ENCODE data around the gene HMGA1. TPM values are rescaled to one million over a fixed set of nuclear protein-coding genes. Genes with fewer than 3 reads are reported as not detected.

Gene HMGA1
- total RNA-seq, 6 donors from 2014 or later = 19.9 to 91.5 (median 58.9) TPM

DNA sequence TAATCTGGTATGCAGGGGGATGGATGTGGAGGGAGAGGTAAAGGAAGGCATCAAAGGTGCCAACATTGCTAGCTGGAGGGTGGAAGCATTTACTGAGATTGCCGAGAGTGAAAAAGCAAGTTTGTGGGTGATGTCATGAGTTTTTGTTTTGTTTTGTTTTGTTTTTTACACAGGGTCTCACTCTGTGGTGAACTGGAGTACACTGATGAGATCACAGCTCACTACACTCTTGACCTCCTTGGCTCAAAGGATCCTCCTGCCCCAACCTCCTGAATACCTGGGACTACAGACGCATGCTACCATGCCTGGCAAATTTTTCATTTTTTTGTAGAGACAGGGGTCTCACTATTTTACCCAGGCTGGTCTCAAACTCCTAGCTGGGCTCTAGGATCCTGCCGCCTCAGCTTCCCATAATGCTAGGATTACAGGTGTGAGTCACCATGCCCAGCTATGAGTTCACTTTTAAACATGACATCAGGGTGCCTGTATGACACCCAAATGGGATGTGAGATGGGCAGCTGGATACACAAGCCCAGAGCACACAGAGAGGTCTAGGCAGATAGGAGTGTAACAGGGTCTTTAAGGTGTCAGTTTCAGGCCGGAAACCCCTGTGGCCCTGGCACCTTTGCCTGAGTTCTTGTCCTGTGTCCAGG, 35.1 kb upstream of the HMGA1 start:
- Histone ChIP-seq H3K27me3 (no peaks in the 10 kb centered on the region), H3K9me3 (no peaks in the 10 kb centered on the region), H3K27ac (no peak overlapping the region), H3K36me3 (no peaks in the 10 kb centered on the region), H3K4me1 (peaks cover 0 to 3% (median 3%) of the 10 kb centered on the region in 4 donors), H3K4me3 (no peak overlapping the region)
- TF ChIP-seq POLR2A (IDR thresholded peaks at IDR 0.05) = no peak
- TF ChIP-seq POLR2AphosphoS5 (IDR thresholded peaks at IDR 0.05) = no peak
- 86 to 92% methylated on average over 4 of the region's 4 CpGs for WGBS, 2 donors
- no peak for DNase-seq
- ATAC-seq (ENCODE audit: low FRiP score in 2 of 2) = no peak

- H3K36me3 ChIP-seq = no peaks in the 10 kb centered on the region
- H3K4me3 ChIP-seq = no peak overlapping the region
- no peaks in the 10 kb centered on the region for H3K4me1 ChIP-seq
- DNase-seq = no peak
- WGBS, 2 donors = 74 to 77% methylated on average over 3 to 13 of the region's 20 CpGs
- no peak overlapping the region for H3K27ac ChIP-seq
- no peak for ATAC-seq (ENCODE audit: low FRiP score in 2 of 2)
- no peaks in the 10 kb centered on the region for H3K9me3 ChIP-seq
- TF ChIP-seq POLR2A (IDR thresholded peaks at IDR 0.05) = no peak
- no peak for TF ChIP-seq EP300 (IDR thresholded peaks at IDR 0.05)
- no peak for TF ChIP-seq POLR2AphosphoS5 (IDR thresholded peaks at IDR 0.05)
- TF ChIP-seq, protein P1, sequence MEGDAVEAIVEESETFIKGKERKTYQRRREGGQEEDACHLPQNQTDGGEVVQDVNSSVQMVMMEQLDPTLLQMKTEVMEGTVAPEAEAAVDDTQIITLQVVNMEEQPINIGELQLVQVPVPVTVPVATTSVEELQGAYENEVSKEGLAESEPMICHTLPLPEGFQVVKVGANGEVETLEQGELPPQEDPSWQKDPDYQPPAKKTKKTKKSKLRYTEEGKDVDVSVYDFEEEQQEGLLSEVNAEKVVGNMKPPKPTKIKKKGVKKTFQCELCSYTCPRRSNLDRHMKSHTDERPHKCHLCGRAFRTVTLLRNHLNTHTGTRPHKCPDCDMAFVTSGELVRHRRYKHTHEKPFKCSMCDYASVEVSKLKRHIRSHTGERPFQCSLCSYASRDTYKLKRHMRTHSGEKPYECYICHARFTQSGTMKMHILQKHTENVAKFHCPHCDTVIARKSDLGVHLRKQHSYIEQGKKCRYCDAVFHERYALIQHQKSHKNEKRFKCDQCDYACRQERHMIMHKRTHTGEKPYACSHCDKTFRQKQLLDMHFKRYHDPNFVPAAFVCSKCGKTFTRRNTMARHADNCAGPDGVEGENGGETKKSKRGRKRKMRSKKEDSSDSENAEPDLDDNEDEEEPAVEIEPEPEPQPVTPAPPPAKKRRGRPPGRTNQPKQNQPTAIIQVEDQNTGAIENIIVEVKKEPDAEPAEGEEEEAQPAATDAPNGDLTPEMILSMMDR (IDR thresholded peaks at IDR 0.05) = no peak
- H3K27me3 ChIP-seq = no peaks in the 10 kb centered on the region
Observed at GRCh38 chr6:34202329-34203201, 34.1 kb upstream of the HMGA1 start.

GRCh38 chr6:34204693-34205092, 32.0 kb upstream of the HMGA1 start:
- Histone ChIP-seq H3K9me3 (no peaks in the 10 kb centered on the region), H3K4me1 (no peaks in the 10 kb centered on the region), H3K27ac (no peak overlapping the region), H3K36me3 (no peaks in the 10 kb centered on the region), H3K27me3 (no peaks in the 10 kb centered on the region), H3K4me3 (no peak overlapping the region)
- DNase-seq (no peak), ATAC-seq (ENCODE audit: low FRiP score in 2 of 2) (no peak)
- TF ChIP-seq POLR2AphosphoS5 (IDR thresholded peaks at IDR 0.05) = no peak
- WGBS, 2 donors = 98 to 100% methylated on average over 4 of the region's 4 CpGs

DNA sequence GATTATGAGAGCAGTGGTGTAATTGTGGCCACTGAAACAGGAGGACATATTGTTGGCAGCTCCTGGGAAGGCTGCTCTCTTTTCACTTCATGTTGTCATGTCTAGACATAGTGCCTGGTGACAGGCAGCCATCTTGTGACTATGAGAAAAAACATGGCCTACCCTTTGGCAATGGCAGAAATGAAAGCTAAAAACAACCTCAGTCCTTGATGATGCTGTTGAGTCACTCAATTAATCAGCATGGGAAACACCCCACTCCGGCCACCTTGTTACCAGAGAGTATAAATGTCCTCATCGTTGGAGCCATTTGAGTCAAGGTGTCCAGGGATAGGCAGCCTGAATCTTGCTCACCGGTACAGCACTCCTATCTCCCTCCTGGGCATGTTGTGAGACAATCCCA, 31.2 kb upstream of the HMGA1 start:
- H3K27me3 ChIP-seq = no peaks in the 10 kb centered on the region
- no peak for ATAC-seq (ENCODE audit: low FRiP score in 2 of 2)
- WGBS, 2 donors = 91 to 94% methylated on average over 3 of the region's 3 CpGs
- no peaks in the 10 kb centered on the region for H3K4me1 ChIP-seq
- H3K36me3 ChIP-seq = no peaks in the 10 kb centered on the region
- H3K27ac ChIP-seq = no peak overlapping the region
- H3K9me3 ChIP-seq = no peaks in the 10 kb centered on the region
- TF ChIP-seq POLR2AphosphoS5 (IDR thresholded peaks at IDR 0.05) (no peak), EP300 (IDR thresholded peaks at IDR 0.05) (no peak), POLR2A (IDR thresholded peaks at IDR 0.05) (no peak)
- TF ChIP-seq, protein P1 (IDR thresholded peaks at IDR 0.05) = no peak
- H3K4me3 ChIP-seq = no peak overlapping the region
- DNase-seq = no peak

DNA sequence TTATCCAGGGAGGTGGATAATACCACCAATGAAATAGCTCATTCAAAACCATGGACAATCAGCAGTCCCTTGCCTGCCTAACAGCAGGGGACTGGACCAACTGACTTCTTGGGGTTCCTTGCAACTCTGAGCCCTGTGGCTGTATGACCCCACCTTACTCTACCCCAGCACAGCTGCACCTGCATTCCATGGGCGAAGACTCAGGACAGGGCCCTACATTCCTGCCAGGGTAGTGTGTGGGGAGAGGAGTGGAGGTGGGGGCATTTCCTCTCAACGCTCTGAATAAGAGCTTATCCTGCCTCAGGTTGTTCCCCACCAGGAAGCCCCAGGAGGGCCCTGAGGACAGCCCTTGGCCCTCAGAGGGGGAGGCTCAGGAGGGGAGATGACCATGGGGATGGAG, 30.8 kb upstream of the HMGA1 start:
- no peak overlapping the region for H3K4me3 ChIP-seq
- ATAC-seq (ENCODE audit: low FRiP score in 2 of 2) (no peak), DNase-seq (no peak)
- WGBS, 2 donors = 91% methylated on average over 2 of the region's 2 CpGs; no CpG with 5 or more reads in 1 of the 2 donors
- H3K9me3 ChIP-seq = no peaks in the 10 kb centered on the region
- no peak overlapping the region for H3K27ac ChIP-seq
- H3K36me3 ChIP-seq = no peaks in the 10 kb centered on the region
- no peak for TF ChIP-seq POLR2AphosphoS5 (IDR thresholded peaks at IDR 0.05)
- TF ChIP-seq, protein P1 (IDR thresholded peaks at IDR 0.05) = no peak
- TF ChIP-seq EP300 (IDR thresholded peaks at IDR 0.05) = no peak
- TF ChIP-seq POLR2A (IDR thresholded peaks at IDR 0.05) = no peak
- no peaks in the 10 kb centered on the region for H3K4me1 ChIP-seq
- no peaks in the 10 kb centered on the region for H3K27me3 ChIP-seq

Measured in upper lobe of left lung (tissue), 6 donors.